Astrocyte of the spinal cord (primary cell): ENCODE measurements around the gene MAN1A2.

Experiments
- DNase-seq: peaks from one replicate; pipeline ENCODE4 v3.0.0; 2011; ENCODE audit warnings: low read depth, low spot score
- H3K4me3 ChIP-seq: 2 replicates; pipeline ENCODE4 v1.5.1; 2011; ENCODE audit warnings: low read depth, mild to moderate bottlenecking, low read length, moderate library complexity
- in situ Hi-C: cut with HindIII; loops from 2 replicates; pipeline ENCODE4 v1.10.0; 2017; ENCODE audit warnings: low sequenced_read_pairs
- TF ChIP-seq, protein P1 (sequence below): IDR thresholded peaks from 2 replicates; pipeline ENCODE4 v1.5.1; 2012; ENCODE audit warnings: low read depth, mild to moderate bottlenecking, low read length, inconsistent platforms

Gene MAN1A2

DNA sequence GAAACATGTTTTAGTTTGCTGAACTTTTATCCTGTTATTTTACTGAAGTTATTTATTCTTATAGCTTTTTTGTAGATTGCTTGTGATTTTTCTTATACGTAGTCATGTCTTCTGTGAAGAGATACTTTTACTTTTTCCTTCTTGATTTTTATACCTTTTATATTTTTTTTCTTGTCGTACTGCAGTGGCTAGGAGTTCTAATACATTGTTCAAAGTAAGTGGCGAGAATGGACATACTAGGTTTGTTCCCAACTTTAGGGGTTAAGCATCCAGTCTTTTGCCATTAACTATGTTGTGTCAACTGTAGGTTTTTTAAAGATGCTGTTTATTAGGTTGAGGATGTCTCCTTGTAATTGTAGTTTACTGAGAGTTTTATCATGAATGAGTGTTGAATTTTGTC, 36.3 kb downstream of the MAN1A2 start:
- H3K4me3 ChIP-seq: no peak overlapping the region
- in situ Hi-C loops: no loop called here
- DNase-seq: no peak
- TF ChIP-seq, protein P1, sequence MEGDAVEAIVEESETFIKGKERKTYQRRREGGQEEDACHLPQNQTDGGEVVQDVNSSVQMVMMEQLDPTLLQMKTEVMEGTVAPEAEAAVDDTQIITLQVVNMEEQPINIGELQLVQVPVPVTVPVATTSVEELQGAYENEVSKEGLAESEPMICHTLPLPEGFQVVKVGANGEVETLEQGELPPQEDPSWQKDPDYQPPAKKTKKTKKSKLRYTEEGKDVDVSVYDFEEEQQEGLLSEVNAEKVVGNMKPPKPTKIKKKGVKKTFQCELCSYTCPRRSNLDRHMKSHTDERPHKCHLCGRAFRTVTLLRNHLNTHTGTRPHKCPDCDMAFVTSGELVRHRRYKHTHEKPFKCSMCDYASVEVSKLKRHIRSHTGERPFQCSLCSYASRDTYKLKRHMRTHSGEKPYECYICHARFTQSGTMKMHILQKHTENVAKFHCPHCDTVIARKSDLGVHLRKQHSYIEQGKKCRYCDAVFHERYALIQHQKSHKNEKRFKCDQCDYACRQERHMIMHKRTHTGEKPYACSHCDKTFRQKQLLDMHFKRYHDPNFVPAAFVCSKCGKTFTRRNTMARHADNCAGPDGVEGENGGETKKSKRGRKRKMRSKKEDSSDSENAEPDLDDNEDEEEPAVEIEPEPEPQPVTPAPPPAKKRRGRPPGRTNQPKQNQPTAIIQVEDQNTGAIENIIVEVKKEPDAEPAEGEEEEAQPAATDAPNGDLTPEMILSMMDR: no peak

- TF ChIP-seq, protein P1: no peak
- DNase-seq: no peak
- no peak overlapping the region for H3K4me3 ChIP-seq
- in situ Hi-C loops: no loop called here
Measured at GRCh38 chr1:117405042-117405441, 37.8 kb downstream of the MAN1A2 start.

GRCh38 chr1:117412472-117412871, 45.2 kb downstream of the MAN1A2 start:
- no peak for DNase-seq
- TF ChIP-seq, protein P1: no peak
- in situ Hi-C loops: no loop called here
- H3K4me3 ChIP-seq: no peak overlapping the region

DNA sequence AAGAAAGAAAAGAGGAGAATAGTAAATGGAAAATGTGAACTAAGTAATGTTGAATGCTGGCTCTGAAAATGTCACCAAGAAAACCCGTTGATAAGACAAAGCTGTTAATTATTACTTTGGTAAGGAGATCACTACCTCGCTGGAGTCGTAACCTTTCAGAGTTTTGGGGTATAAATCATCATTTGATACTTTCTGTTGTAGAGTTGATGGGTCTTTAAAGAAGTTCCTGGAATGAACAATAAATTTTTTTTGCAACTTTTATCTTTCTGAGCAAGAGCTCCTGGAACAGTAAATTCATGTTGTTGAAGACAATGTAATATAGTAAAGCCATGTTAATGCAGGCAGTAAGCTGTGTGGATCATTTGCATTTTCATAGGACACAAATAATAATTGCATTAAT, 46.2 kb downstream of the MAN1A2 start:
- TF ChIP-seq, protein P1: no peak
- in situ Hi-C loops: no loop called here
- no peak for DNase-seq
- H3K4me3 ChIP-seq: no peak overlapping the region

DNA sequence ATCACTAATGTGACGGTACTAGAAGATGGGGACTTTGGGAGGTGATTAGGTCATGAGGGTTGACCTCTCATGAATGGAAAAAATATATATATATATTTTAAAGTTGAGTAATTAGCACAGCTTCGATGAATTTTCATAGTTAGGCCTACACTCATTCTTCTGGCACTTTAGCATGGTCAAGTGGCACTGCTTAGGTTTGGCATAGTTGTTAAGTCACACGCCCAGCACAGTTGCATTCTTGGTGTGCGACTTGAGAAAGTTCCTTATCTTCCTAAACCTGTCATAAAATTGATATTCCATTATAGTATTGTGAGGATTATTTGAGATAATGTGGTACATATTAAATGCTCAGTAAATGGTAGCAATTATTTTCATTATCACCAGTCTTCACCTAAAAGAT, 47.7 kb downstream of the MAN1A2 start:
- in situ Hi-C loops: no loop called here
- no peak for DNase-seq
- H3K4me3 ChIP-seq: no peak overlapping the region
- TF ChIP-seq, protein P1: no peak

DNA sequence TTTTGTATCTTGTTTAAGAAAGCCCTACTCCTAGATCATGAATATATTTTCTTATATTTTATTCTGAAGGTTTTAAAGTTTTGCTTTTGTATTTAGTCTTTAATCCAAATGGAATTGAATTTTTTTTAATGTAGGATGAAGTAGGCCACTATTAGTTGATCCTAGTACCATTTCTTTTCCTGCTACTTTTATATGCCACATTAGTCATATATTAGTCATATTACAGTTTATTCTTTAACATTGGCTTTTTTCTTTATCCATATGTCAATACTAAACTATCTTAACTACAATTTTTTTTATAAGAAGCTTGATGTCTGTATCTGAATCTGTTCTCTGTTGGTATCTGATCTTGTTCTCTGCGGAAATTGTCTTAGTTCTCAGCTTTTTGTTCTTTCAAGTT, 48.8 kb downstream of the MAN1A2 start:
- TF ChIP-seq, protein P1: no peak
- in situ Hi-C loops: no loop called here
- no peak overlapping the region for H3K4me3 ChIP-seq
- no peak for DNase-seq

DNA sequence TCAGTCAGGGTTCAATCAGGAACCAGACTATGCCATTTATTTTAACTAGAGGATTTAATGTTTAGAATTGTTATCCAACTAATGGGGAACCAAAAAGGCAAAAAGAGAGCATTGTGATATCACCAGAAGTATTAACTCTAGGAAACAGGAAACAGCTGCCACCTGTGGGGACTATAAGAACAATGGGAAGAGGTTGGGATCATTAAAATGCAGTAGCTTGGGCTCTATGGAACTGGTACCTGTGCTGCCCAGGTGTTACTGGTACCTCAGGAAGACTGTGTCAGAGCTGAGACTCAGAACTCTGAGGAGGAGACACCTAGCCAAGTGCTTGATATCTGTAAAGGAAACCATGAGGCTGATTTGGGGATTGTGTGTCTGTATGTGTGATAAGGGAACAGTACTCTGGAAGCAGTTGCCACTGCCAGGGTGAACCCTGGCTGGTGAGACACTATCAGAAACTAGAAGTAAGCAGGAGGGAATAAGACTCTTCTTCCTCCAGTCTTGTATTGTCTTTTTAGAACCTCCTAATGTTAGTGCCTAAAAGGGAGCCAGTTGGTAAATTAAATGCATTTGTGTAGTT, 49.4 kb downstream of the MAN1A2 start:
- no peak for DNase-seq
- in situ Hi-C loops: no loop called here
- no peak overlapping the region for H3K4me3 ChIP-seq
- TF ChIP-seq, protein P1: no peak
